IMR-90 (cell line): ENCODE results near the gene SLAMF8. TPM values are rescaled to one million over a fixed set of nuclear protein-coding genes. Genes with fewer than 3 reads are reported as not detected.

Source experiments
- ATAC-seq: fragments of 200-7000 bp; cut with Tn5 transposase; 2 replicates; pipeline ENCODE4 v1.9.1; 2020; ENCODE audit warnings: low read depth, mild to moderate bottlenecking, moderate library complexity
- BruUV-seq: library from RNA; stranded (reverse); fragments of 400-500 nt; replicated peaks from 2 replicates; lab custom pipeline; 2021; lab: Mats Ljungman, UMichigan
- CTCF ChIA-PET: fragments of 300-600 bp; formaldehyde crosslinking; extraction: SDS; loops from one replicate; lab custom pipeline; 2021; ENCODE audit warnings: antibody characterized with exemption; lab: Yijun Ruan, JAX
- POLR2A ChIA-PET: fragments of 300-600 bp; sonication (Branson Sonifier 250); formaldehyde crosslinking; loops from one replicate; lab custom pipeline; 2022; ENCODE audit warnings: antibody characterized with exemption; ENCODE audit not compliant: unreplicated experiment; lab: Charles Lee
- DNase-seq: peaks from one replicate; pipeline ENCODE4 v3.0.0; 2013
- H2AFZ ChIP-seq: replicated peaks from 2 replicates; pipeline ENCODE3; 2013; ENCODE audit warnings: low read length, mild to moderate bottlenecking; ENCODE audit not compliant: poor library complexity
- H2AK5ac ChIP-seq: 2 replicates; pipeline ENCODE4 v1.6.1; 2013; ENCODE audit warnings: low read depth, low read length, inconsistent platforms
- H2AK9ac ChIP-seq: replicated peaks from 2 replicates; pipeline ENCODE3; 2013; ENCODE audit warnings: mild to moderate bottlenecking, low read depth, low read length, moderate library complexity; ENCODE audit not compliant: poor library complexity
- H2BK120ac ChIP-seq: 2 replicates; pipeline ENCODE4 v1.6.1; 2013; ENCODE audit warnings: low read depth, low read length, inconsistent platforms
- H2BK15ac ChIP-seq: 3 replicates; pipeline ENCODE4 v1.6.1; 2013; ENCODE audit warnings: low read depth, low read length, inconsistent platforms
- H2BK20ac ChIP-seq: 2 replicates; pipeline ENCODE4 v1.6.1; 2013; ENCODE audit warnings: low read depth, mild to moderate bottlenecking, inconsistent platforms, low read length, moderate library complexity
- H2BK5ac ChIP-seq: 2 replicates; pipeline ENCODE4 v1.6.1; 2013; ENCODE audit warnings: mild to moderate bottlenecking, low read depth, low read length, inconsistent platforms; ENCODE audit not compliant: poor library complexity, severe bottlenecking
- H3K14ac ChIP-seq: replicated peaks from 2 replicates; pipeline ENCODE4 v1.6.1; 2013; ENCODE audit warnings: low read depth, low read length, inconsistent platforms
- H3K18ac ChIP-seq: 2 replicates; pipeline ENCODE4 v1.6.1; 2013; ENCODE audit warnings: low read depth, low read length, control low read depth
- H3K23ac ChIP-seq: 2 replicates; pipeline ENCODE4 v1.6.1; 2013; ENCODE audit warnings: low read depth, low read length, inconsistent platforms
- H3K27ac ChIP-seq: 2 replicates; pipeline ENCODE4 v1.5.1; 2013; ENCODE audit warnings: mild to moderate bottlenecking, control low read depth, low read length; ENCODE audit not compliant: insufficient read depth
- H3K27me3 ChIP-seq: 2 replicates; pipeline ENCODE4 v1.6.1; 2013; ENCODE audit warnings: low read length; ENCODE audit not compliant: control insufficient read depth, insufficient read depth
- H3K36me3 ChIP-seq: 2 replicates; pipeline ENCODE4 v1.6.1; 2013; ENCODE audit warnings: low read length, mixed read lengths; ENCODE audit not compliant: control insufficient read depth, insufficient read depth
- H3K4ac ChIP-seq: 2 replicates; pipeline ENCODE4 v1.6.1; 2013; ENCODE audit warnings: low read depth, low read length, inconsistent platforms
- H3K4me1 ChIP-seq: 2 replicates; pipeline ENCODE4 v1.6.1; 2013; ENCODE audit warnings: low read length, mixed read lengths; ENCODE audit not compliant: control insufficient read depth, insufficient read depth
- H3K4me2 ChIP-seq: 2 replicates; pipeline ENCODE4 v1.6.1; 2013; ENCODE audit warnings: low read depth, mild to moderate bottlenecking, control low read depth, low read length, moderate library complexity
- H3K4me3 ChIP-seq: 2 replicates; pipeline ENCODE4 v1.5.1; 2013; ENCODE audit warnings: low read depth, mild to moderate bottlenecking, control low read depth, low read length, moderate library complexity; ENCODE audit not compliant: insufficient read depth
- H3K56ac ChIP-seq: 2 replicates; pipeline ENCODE4 v1.6.1; 2013; ENCODE audit warnings: low read length, inconsistent platforms; ENCODE audit not compliant: insufficient read depth; ENCODE audit errors: extremely low read depth
- H3K79me1 ChIP-seq, 2 experiments: 2 replicates each; pipeline ENCODE4 v1.6.1; 2013; ENCODE audit warnings: low read length in 2 of 2, inconsistent platforms in 1 of 2, low read depth in 1 of 2
- H3K9ac ChIP-seq: 2 replicates; pipeline ENCODE4 v1.6.1; 2013; ENCODE audit warnings: low read depth, low read length, control low read depth
- H3K9me1 ChIP-seq: 2 replicates; pipeline ENCODE4 v1.6.1; 2013; ENCODE audit warnings: low read length, inconsistent platforms; ENCODE audit not compliant: insufficient read depth
- H3K9me3 ChIP-seq: 2 replicates; pipeline ENCODE4 v1.6.1; 2013; ENCODE audit warnings: low read length; ENCODE audit not compliant: control insufficient read depth, insufficient read depth
- H4K20me1 ChIP-seq: 2 replicates; pipeline ENCODE4 v1.6.1; 2013; ENCODE audit warnings: low read length, inconsistent platforms; ENCODE audit not compliant: insufficient read depth
- H4K5ac ChIP-seq: 2 replicates; pipeline ENCODE4 v1.6.1; 2013; ENCODE audit warnings: mild to moderate bottlenecking, low read depth, low read length, control low read depth
- H4K8ac ChIP-seq, 2 experiments: 2 replicates each; pipeline ENCODE4 v1.6.1; 2013; ENCODE audit warnings: low read depth in 2 of 2, low read length in 2 of 2, control low read depth in 1 of 2, inconsistent platforms in 1 of 2
- H4K91ac ChIP-seq: 2 replicates; pipeline ENCODE4 v1.6.1; 2013; ENCODE audit warnings: low read depth, low read length, inconsistent platforms; ENCODE audit not compliant: insufficient read depth
- CEBPB ChIP-seq: IDR thresholded peaks from 2 replicates; pipeline ENCODE4 v1.6.1; 2012; ENCODE audit warnings: low read depth, low read length, improper control_type of control experiment
- CHD1 ChIP-seq: IDR thresholded peaks from 2 replicates; pipeline ENCODE4 v1.6.1; 2012; ENCODE audit warnings: low read depth, low read length, improper control_type of control experiment
- CTCF ChIP-seq: conservative IDR thresholded peaks from 2 replicates; pipeline ENCODE4 v1.5.1; 2012; ENCODE audit warnings: mild to moderate bottlenecking, low read depth, low read length, improper control_type of control experiment
- ELK1 ChIP-seq: fragments of 150-350 bp; IDR thresholded peaks from 2 replicates; pipeline ENCODE4 v1.6.1; 2016; ENCODE audit warnings: low read depth, mild to moderate bottlenecking, low read length, moderate library complexity, borderline replicate concordance
- FOS ChIP-seq: fragments of 150-350 bp; IDR thresholded peaks from 2 replicates; pipeline ENCODE4 v1.6.1; 2016; ENCODE audit warnings: low read depth, low read length
- MAFK ChIP-seq: IDR thresholded peaks from 2 replicates; pipeline ENCODE4 v1.6.1; 2012; ENCODE audit warnings: low read depth, low read length, improper control_type of control experiment
- MAZ ChIP-seq: IDR thresholded peaks from 2 replicates; pipeline ENCODE4 v1.6.1; 2012; ENCODE audit warnings: low read depth, mild to moderate bottlenecking, low read length, improper control_type of control experiment, moderate library complexity, borderline replicate concordance
- MXI1 ChIP-seq: IDR thresholded peaks from 2 replicates; pipeline ENCODE4 v1.6.1; 2012; ENCODE audit warnings: low read depth, mild to moderate bottlenecking, low read length, moderate library complexity, borderline replicate concordance
- NFE2L2 ChIP-seq: fragments of 150-350 bp; IDR thresholded peaks from 2 replicates; pipeline ENCODE4 v1.6.1; 2016; ENCODE audit warnings: low read depth, mild to moderate bottlenecking, low read length
- POLR2A ChIP-seq: IDR thresholded peaks from 2 replicates; pipeline ENCODE4 v1.6.1; 2012; ENCODE audit warnings: mild to moderate bottlenecking, low read depth, low read length
- RCOR1 ChIP-seq: IDR thresholded peaks from 2 replicates; pipeline ENCODE4 v1.6.1; 2012; ENCODE audit warnings: mild to moderate bottlenecking, low read length, improper control_type of control experiment; ENCODE audit not compliant: insufficient replicate concordance
- RFX5 ChIP-seq: IDR thresholded peaks from 2 replicates; pipeline ENCODE4 v1.8.0; 2012; ENCODE audit warnings: low read depth, mild to moderate bottlenecking, low read length, moderate library complexity
- SMC3 ChIP-seq: fragments of 150-350 bp; IDR thresholded peaks from 2 replicates; pipeline ENCODE4 v1.6.1; 2016; ENCODE audit warnings: low read depth, mild to moderate bottlenecking, antibody characterized with exemption, low read length, moderate library complexity
- USF2 ChIP-seq: fragments of 150-350 bp; IDR thresholded peaks from 2 replicates; pipeline ENCODE4 v1.6.1; 2017; ENCODE audit warnings: mild to moderate bottlenecking, antibody characterized with exemption, low read length, low read depth
- WGBS, 2 experiments: methylation state at CpG; one replicate each; pipeline versions ENCODE4 v1.1.5 to v1.1.7; 2013; ENCODE audit warnings: missing lambda C conversion rate in 2 of 2; ENCODE audit not compliant: insufficient read length in 1 of 2; ENCODE audit errors: extremely low coverage in 2 of 2; 5-methylcytosine and 5-hydroxymethylcytosine counted together
- dilution Hi-C: fragments of 300-500 bp; cut with HindIII; formaldehyde crosslinking; loops from one replicate; pipeline ENCODE4 v1.14.3; 2018; ENCODE audit warnings: low sequenced_read_pairs; ENCODE audit not compliant: unreplicated experiment
- in situ Hi-C: fragments of 300-500 bp; cut with MboI; formaldehyde crosslinking; loops from 3 replicates; pipeline ENCODE4 v1.14.3; 2019; ENCODE audit warnings: low sequenced_read_pairs, inconsistent platforms, mixed read lengths
- intact Hi-C: fragments of 100-400 bp; cut with micrococcal nuclease; formaldehyde crosslinking; loops from 2 replicates; pipeline ENCODE4 v1.10.0; 2022
- polyA plus RNA-seq, 3 experiments: library from polyadenylated mRNA; depleted of rRNA; stranded (reverse); fragments of >200 nt; gene quantifications; 2 replicates each; pipeline ENCODE4 v1.2.3, GENCODE V29; 2012; ENCODE audit warnings: low replicate concordance in 1 of 3
- total RNA-seq: library from RNA; depleted of rRNA; stranded (reverse); fragments of >200 nt; gene quantifications from 2 replicates; pipeline ENCODE4 v1.2.3, GENCODE V29; 2012

SLAMF8 gene
- total and polyA plus RNA-seq, 2 of the 4 experiments (the other 2 are of a cell fraction) = 0.07 TPM; not detected in 1

GRCh38 chr1:159832309-159832708 is 5.6 kb downstream of the SLAMF8 start (continued):
- TF ChIP-seq CEBPB (no peak), MXI1 (no peak), MAZ (no peak)

GRCh38 chr1:159835356-159835755 is 8.7 kb downstream of the SLAMF8 start:
- no peak overlapping the region for H2BK120ac ChIP-seq
- H3K56ac ChIP-seq = no peak overlapping the region
- H3K27me3 ChIP-seq = no peaks in the 10 kb centered on the region
- no peak overlapping the region for H2BK15ac ChIP-seq
- no peak overlapping the region for H2BK5ac ChIP-seq
- no TSS peak for BruUV-seq
- no peak overlapping the region for H2AK5ac ChIP-seq
- no peaks in the 10 kb centered on the region for H3K9me3 ChIP-seq
- no peak overlapping the region for H2AFZ ChIP-seq
- 63% methylated on average over 1 of the region's 3 CpGs; no CpG with 5 or more reads in 1 of the 2 experiments for WGBS, 2 experiments
- no peak overlapping the region for H3K4ac ChIP-seq
- H2AK9ac ChIP-seq = no peak overlapping the region
- no peak overlapping the region for H3K4me2 ChIP-seq
- H3K23ac ChIP-seq = no peak overlapping the region
- dilution Hi-C loops (no loop called here), intact Hi-C loops (loop anchor here (10.0 kb wide), 1 partner anchor 1549 kb away; no protein-coding TSS in a partner anchor), in situ Hi-C loops (no loop called here)
- no peak overlapping the region for H2BK20ac ChIP-seq
- H4K20me1 ChIP-seq = no peaks in the 10 kb centered on the region
- ATAC-seq = no peak
- no peak for DNase-seq
- H4K8ac ChIP-seq = no peak overlapping the region
- no peak overlapping the region for H4K91ac ChIP-seq
- no peak overlapping the region for H3K27ac ChIP-seq
- no peak overlapping the region for H3K9ac ChIP-seq
- H3K18ac ChIP-seq = no peak overlapping the region
- H3K14ac ChIP-seq = no peak overlapping the region
- H3K36me3 ChIP-seq = no peaks in the 10 kb centered on the region
- H4K5ac ChIP-seq = no peak overlapping the region
- ChIA-PET CTCF (no interaction called here), POLR2A (no interaction called here)
- H3K4me1 ChIP-seq = peaks cover under 1% of the 10 kb centered on the region
- peaks cover 2% of the 10 kb centered on the region; the same call in 1 of the 2 replicates for H3K9me1 ChIP-seq
- H3K4me3 ChIP-seq = no peak overlapping the region
- no peaks in the 10 kb centered on the region for H3K79me1 ChIP-seq
- TF ChIP-seq MAFK (no peak), RCOR1 (no peak), FOS (no peak), USF2 (no peak), CEBPB (no peak), SMC3 (no peak), ELK1 (no peak), POLR2A (no peak), RFX5 (no peak), CTCF (no peak), NFE2L2 (no peak), MXI1 (no peak), CHD1 (no peak)
